CD14-positive monocyte (primary cell): Measurements from ENCODE around the gene NUPR1. TPM values are rescaled to one million over a fixed set of nuclear protein-coding genes. Genes with fewer than 3 reads are reported as not detected.

ENCODE experiments used
- DNase-seq, 3 donors: peaks; one replicate each; pipeline ENCODE4 v3.0.0-alpha.2; 2011 to 2022
- H2AFZ ChIP-seq: 2 replicates; pipeline ENCODE4 v1.6.0; 2012; ENCODE audit warnings: mild to moderate bottlenecking, low read depth, low read length, inconsistent platforms; ENCODE audit not compliant: insufficient read depth, poor library complexity, severe bottlenecking
- H3K27ac ChIP-seq, 2 donors: 1 replicate in 1 of 2; 2 replicates in 1 of 2; pipeline ENCODE4 v1.5.1; 2012 to 2013; ENCODE audit warnings: low read length in 2 of 2, control low read depth in 1 of 2, inconsistent platforms in 1 of 2, low read depth in 1 of 2, mild to moderate bottlenecking in 1 of 2
- H3K27me3 ChIP-seq, 2 donors: one replicate each; pipeline versions ENCODE4 v1.6.0 to v1.6.1; 2011 to 2013; ENCODE audit warnings: low read length in 2 of 2; ENCODE audit not compliant: control insufficient read depth in 2 of 2, insufficient read depth in 2 of 2
- H3K36me3 ChIP-seq, 2 donors: replicated peaks in 1 of 2; 1 replicate in 1 of 2; 2 replicates in 1 of 2; pipeline versions ENCODE4 v1.5.1 to v1.6.1; 2012 to 2013; ENCODE audit warnings: low read length in 2 of 2, control low read depth in 1 of 2, inconsistent platforms in 1 of 2, mild to moderate bottlenecking in 1 of 2; ENCODE audit not compliant: insufficient read depth in 2 of 2, control insufficient read depth in 1 of 2
- H3K4me1 ChIP-seq, 2 donors: 1 replicate in 1 of 2; 2 replicates in 1 of 2; pipeline versions ENCODE4 v1.5.1 to v1.6.1; 2012 to 2013; ENCODE audit warnings: low read length in 2 of 2, control low read depth in 1 of 2, inconsistent platforms in 1 of 2, mild to moderate bottlenecking in 1 of 2, moderate library complexity in 1 of 2; ENCODE audit not compliant: insufficient read depth in 2 of 2, control insufficient read depth in 1 of 2
- H3K4me2 ChIP-seq: replicated peaks from 2 replicates; pipeline ENCODE3; 2012; ENCODE audit warnings: low read length, moderate library complexity, mild to moderate bottlenecking; ENCODE audit not compliant: poor library complexity, severe bottlenecking; ENCODE audit errors: extremely low read depth
- H3K4me3 ChIP-seq, 3 experiments: fragments of 200-600 bp in 1 of 3; sonication (generic) in 1 of 3; replicated peaks in 1 of 3; 1 replicate in 2 of 3; 2 replicates in 1 of 3; pipeline ENCODE4 v1.5.1; 2011 to 2013; ENCODE audit warnings: low read length in 3 of 3, mild to moderate bottlenecking in 3 of 3, control low read depth in 2 of 3, low read depth in 2 of 3, inconsistent platforms in 1 of 3, moderate library complexity in 1 of 3
- H3K79me2 ChIP-seq: 2 replicates; pipeline ENCODE4 v1.6.0; 2012; ENCODE audit warnings: mild to moderate bottlenecking, control low read depth, inconsistent platforms, low read length, moderate library complexity; ENCODE audit not compliant: insufficient read depth
- H3K9ac ChIP-seq: 2 replicates; pipeline ENCODE4 v1.6.0; 2017; ENCODE audit warnings: low read length, mild to moderate bottlenecking; ENCODE audit not compliant: insufficient read depth, poor library complexity, severe bottlenecking
- H3K9me3 ChIP-seq, 2 donors: replicated peaks in 1 of 2; 1 replicate in 1 of 2; 2 replicates in 1 of 2; pipeline versions ENCODE4 v1.5.1 to v1.6.1; 2012 to 2013; ENCODE audit warnings: low read length in 2 of 2, control low read depth in 1 of 2; ENCODE audit not compliant: control insufficient read depth in 1 of 2, insufficient read depth in 1 of 2
- H4K20me1 ChIP-seq: 2 replicates; pipeline ENCODE4 v1.6.0; 2012; ENCODE audit warnings: mild to moderate bottlenecking, low read length, control low read depth, moderate library complexity; ENCODE audit not compliant: insufficient read depth
- H3K27ac Mint-ChIP-seq, 7 donors: one replicate each; pipeline ENCODE4 v1.8.0; 2020; ENCODE audit warnings: mild to moderate bottlenecking in 7 of 7, mixed read lengths in 7 of 7, moderate library complexity in 6 of 7, inconsistent platforms in 2 of 7
- H3K27me3 Mint-ChIP-seq, 3 donors: one replicate each; pipeline ENCODE4 v1.8.0; 2021 to 2022; ENCODE audit warnings: low read depth in 3 of 3, mild to moderate bottlenecking in 3 of 3, mixed read lengths in 3 of 3, moderate library complexity in 3 of 3, inconsistent platforms in 1 of 3
- H3K36me3 Mint-ChIP-seq, 2 donors: one replicate each; pipeline ENCODE4 v1.8.0; 2020; ENCODE audit warnings: mixed read lengths in 2 of 2, inconsistent platforms in 1 of 2, mild to moderate bottlenecking in 1 of 2
- H3K4me1 Mint-ChIP-seq: one replicate; pipeline ENCODE4 v1.8.0; 2020; ENCODE audit warnings: mild to moderate bottlenecking, mixed read lengths
- H3K4me3 Mint-ChIP-seq, 2 donors: one replicate each; pipeline ENCODE4 v1.8.0; 2020; ENCODE audit warnings: mild to moderate bottlenecking in 2 of 2, mixed read lengths in 2 of 2, moderate library complexity in 1 of 2
- H3K9me3 Mint-ChIP-seq, 7 donors: one replicate each; pipeline ENCODE4 v1.8.0; 2020 to 2022; ENCODE audit warnings: mixed read lengths in 7 of 7, mild to moderate bottlenecking in 6 of 7, moderate library complexity in 6 of 7, inconsistent platforms in 2 of 7
- CTCF ChIP-seq: fragments of 200-600 bp; IDR thresholded peaks from one replicate; pipeline ENCODE4 v1.8.0; 2022; ENCODE audit warnings: antibody characterized with exemption, mild to moderate bottlenecking
- WGBS: methylation state at CpG from one replicate; pipeline ENCODE4 v1.1.5; 2013; ENCODE audit warnings: missing lambda C conversion rate; ENCODE audit not compliant: insufficient coverage; 5-methylcytosine and 5-hydroxymethylcytosine counted together
- intact Hi-C, 2 donors: fragments of 100-400 bp; cut with micrococcal nuclease; formaldehyde crosslinking; loops; one replicate each; pipeline versions ENCODE4 v1.15.0 to v1.15.1; 2023
- polyA minus RNA-seq: library from RNA; depleted of rRNA, polyadenylated mRNA; stranded (reverse); fragments of >200 nt; gene quantifications from 2 replicates; pipeline ENCODE4 v1.2.3, GENCODE V29; 2012
- polyA plus RNA-seq, 3 donors: library from polyadenylated mRNA; depleted of rRNA in 1 of 3; unstranded in 2 of 3; stranded (reverse) in 1 of 3; fragments of 300-500 nt in 2 of 3; fragments of >200 nt in 1 of 3; fragmentation: Illumina TruSeq in 2 of 3; gene quantifications; 1 replicate in 2 of 3; 2 replicates in 1 of 3; pipeline ENCODE4 v1.2.3, GENCODE V29; 2012 to 2021
- total RNA-seq, 12 experiments: library from RNA in 1 of 12; stranded (reverse) in 1 of 12; fragments of 120-200 nt in 1 of 12; gene quantifications; one replicate each; pipeline ENCODE4 v1.2.4 and lab custom pipeline; 2013 to 2026; ENCODE audit warnings: mixed read lengths in 6 of 12, inconsistent platforms in 1 of 12

The NUPR1 gene
- total RNA-seq (2013) = 0.19 TPM
- polyA plus RNA-seq (1 to 10 TPM in 1 of 3 donors, under 1 TPM in 1, not detected in 1; 0.01 to 1.9 TPM), polyA minus RNA-seq (0.28 and 0.48 TPM in 2 replicates), total RNA-seq (lab: John Stamatoyannopoulos, UW) (0 to 0.75 (median 0.07) reads per million in 11 experiments)

GRCh38 chr16:28538733-28539596 lies at the start of gene NUPR1:
NUPR1 (minus strand) TSS chr16:28538974; CDS start chr16:28538907, 67 bp downstream.
- Mint-ChIP-seq H3K4me1 (peaks cover 62% of the 10 kb centered on the region), H3K27ac (peak within 1 kb of the TSS in 5 of 7 donors; percentile 29 to 84 (median 70))
- H3K27me3 ChIP-seq = no peaks in the 10 kb centered on the region

More at GRCh38 chr16:28538733-28539596, at the start of gene NUPR1:
- no peaks in the 10 kb centered on the region for H3K36me3 Mint-ChIP-seq
- peaks cover 0 to 3% (median 2%) of the 10 kb centered on the region in 7 donors for H3K9me3 Mint-ChIP-seq
- no peaks in the 10 kb centered on the region for H3K36me3 ChIP-seq
- H3K4me1 ChIP-seq = peaks cover 39 to 56% of the 10 kb centered on the region in 2 donors
- H2AFZ ChIP-seq = no peak within 1 kb of the TSS
- no peaks in the 10 kb centered on the region for H3K79me2 ChIP-seq
- intact Hi-C loops = no loop called here
- no peaks in the 10 kb centered on the region for H3K9me3 ChIP-seq
- H4K20me1 ChIP-seq = no peaks in the 10 kb centered on the region
- no peak within 1 kb of the TSS for H3K4me2 ChIP-seq
- H3K27ac ChIP-seq = no peak within 1 kb of the TSS
- DNase-seq = no peak
- 27% methylated on average over 3 of the region's 22 CpGs for WGBS
- TF ChIP-seq CTCF = no peak
- H3K4me3 ChIP-seq = no peak within 1 kb of the TSS
- no peak within 1 kb of the TSS for H3K4me3 Mint-ChIP-seq
- H3K9ac ChIP-seq = no peak within 1 kb of the TSS
- H3K27me3 Mint-ChIP-seq = peaks cover 0 to 3% (median 3%) of the 10 kb centered on the region in 3 donors
